ENCODE data around the gene HOXC6. TPM values are rescaled to one million over a fixed set of nuclear protein-coding genes. Genes with fewer than 3 reads are reported as not detected.

Gene HOXC6
- total RNA-seq, 4 donors from 2014 or later: 3.6 to 17.3 (median 7.2) TPM

DNA sequence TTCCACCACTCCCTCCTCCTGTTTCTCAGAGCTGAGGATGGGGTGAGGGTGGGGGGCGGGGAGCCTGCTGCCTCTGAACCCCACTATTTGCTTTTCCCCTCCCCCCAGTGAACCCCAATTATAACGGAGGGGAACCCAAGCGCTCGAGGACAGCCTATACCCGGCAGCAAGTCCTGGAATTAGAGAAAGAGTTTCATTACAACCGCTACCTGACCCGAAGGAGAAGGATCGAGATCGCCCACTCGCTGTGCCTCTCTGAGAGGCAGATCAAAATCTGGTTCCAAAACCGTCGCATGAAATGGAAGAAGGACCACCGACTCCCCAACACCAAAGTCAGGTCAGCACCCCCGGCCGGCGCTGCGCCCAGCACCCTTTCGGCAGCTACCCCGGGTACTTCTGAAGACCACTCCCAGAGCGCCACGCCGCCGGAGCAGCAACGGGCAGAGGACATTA is 26.5 kb downstream of the HOXC6 start:
- H3K9me3 ChIP-seq: no peaks in the 10 kb centered on the region
- no peak for DNase-seq (ENCODE audit: low spot score in 2 of 2)
- peaks cover 0 to 9% of the 10 kb centered on the region in 2 donors for H3K27me3 ChIP-seq
- H3K36me3 ChIP-seq: no peaks in the 10 kb centered on the region
- 36 to 38% methylated on average over 24 of the region's 24 CpGs for whole genome bisulfite sequencing, 2 donors
- H3K27ac ChIP-seq: peak overlapping the region; percentile 72 to 89 (median 84)
- H3K4me3 ChIP-seq: peak overlapping the region; percentile 49 to 66 (median 52)
- TF ChIP-seq EP300 (IDR thresholded peaks at IDR 0.05): no peak
- TF ChIP-seq POLR2A (IDR thresholded peaks at IDR 0.05): no peak
- TF ChIP-seq, protein P1, sequence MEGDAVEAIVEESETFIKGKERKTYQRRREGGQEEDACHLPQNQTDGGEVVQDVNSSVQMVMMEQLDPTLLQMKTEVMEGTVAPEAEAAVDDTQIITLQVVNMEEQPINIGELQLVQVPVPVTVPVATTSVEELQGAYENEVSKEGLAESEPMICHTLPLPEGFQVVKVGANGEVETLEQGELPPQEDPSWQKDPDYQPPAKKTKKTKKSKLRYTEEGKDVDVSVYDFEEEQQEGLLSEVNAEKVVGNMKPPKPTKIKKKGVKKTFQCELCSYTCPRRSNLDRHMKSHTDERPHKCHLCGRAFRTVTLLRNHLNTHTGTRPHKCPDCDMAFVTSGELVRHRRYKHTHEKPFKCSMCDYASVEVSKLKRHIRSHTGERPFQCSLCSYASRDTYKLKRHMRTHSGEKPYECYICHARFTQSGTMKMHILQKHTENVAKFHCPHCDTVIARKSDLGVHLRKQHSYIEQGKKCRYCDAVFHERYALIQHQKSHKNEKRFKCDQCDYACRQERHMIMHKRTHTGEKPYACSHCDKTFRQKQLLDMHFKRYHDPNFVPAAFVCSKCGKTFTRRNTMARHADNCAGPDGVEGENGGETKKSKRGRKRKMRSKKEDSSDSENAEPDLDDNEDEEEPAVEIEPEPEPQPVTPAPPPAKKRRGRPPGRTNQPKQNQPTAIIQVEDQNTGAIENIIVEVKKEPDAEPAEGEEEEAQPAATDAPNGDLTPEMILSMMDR (IDR thresholded peaks at IDR 0.05): no peak
- peaks cover 0 to 73% (median 5%) of the 10 kb centered on the region in 4 donors for H3K4me1 ChIP-seq

GRCh38 chr12:54055552-54055951 is 27.3 kb downstream of the HOXC6 start:
- DNase-seq (ENCODE audit: low spot score in 2 of 2): no peak
- H3K36me3 ChIP-seq: no peaks in the 10 kb centered on the region
- peak overlapping the region; percentile 15 to 88 (median 60) for H3K27ac ChIP-seq
- peak overlapping the region in 2 of 4 donors; percentile 49 to 66 for H3K4me3 ChIP-seq
- no peak for TF ChIP-seq EP300 (IDR thresholded peaks at IDR 0.05)
- no peak for TF ChIP-seq POLR2A (IDR thresholded peaks at IDR 0.05)
- TF ChIP-seq, protein P1 (IDR thresholded peaks at IDR 0.05): no peak
- whole genome bisulfite sequencing, 2 donors: 50 to 54% methylated on average over 2 of the region's 2 CpGs
- H3K9me3 ChIP-seq: no peaks in the 10 kb centered on the region
- peaks cover 0 to 74% (median 5%) of the 10 kb centered on the region in 4 donors for H3K4me1 ChIP-seq
- H3K27me3 ChIP-seq: peaks cover 0 to 15% of the 10 kb centered on the region in 2 donors

- no peak overlapping the region for H3K4me3 ChIP-seq
- no peak for DNase-seq (ENCODE audit: low spot score in 2 of 2)
- H3K36me3 ChIP-seq: no peaks in the 10 kb centered on the region
- H3K9me3 ChIP-seq: no peaks in the 10 kb centered on the region
- peaks cover 0 to 68% (median 4%) of the 10 kb centered on the region in 4 donors for H3K4me1 ChIP-seq
- peaks cover 0 to 18% of the 10 kb centered on the region in 2 donors for H3K27me3 ChIP-seq
- peak overlapping the region in 2 of 4 donors; percentile 49 to 88 for H3K27ac ChIP-seq
- TF ChIP-seq EP300 (IDR thresholded peaks at IDR 0.05): no peak
- TF ChIP-seq, protein P1 (IDR thresholded peaks at IDR 0.05): no peak
- no peak for TF ChIP-seq POLR2A (IDR thresholded peaks at IDR 0.05)
Observed at GRCh38 chr12:54056110-54056509, 27.9 kb downstream of the HOXC6 start.

GRCh38 chr12:54058128-54058768 is 30.0 kb downstream of the HOXC6 start:
- Histone ChIP-seq H3K4me1 (peaks cover 0 to 47% (median 0%) of the 10 kb centered on the region in 4 donors), H3K4me3 (no peak overlapping the region), H3K9me3 (no peaks in the 10 kb centered on the region), H3K27ac (peak overlapping the region in 3 of 4 donors; percentile 9 to 88 (median 49)), H3K27me3 (peaks cover 0 to 18% of the 10 kb centered on the region in 2 donors), H3K36me3 (no peaks in the 10 kb centered on the region)
- TF ChIP-seq, protein P1 (IDR thresholded peaks at IDR 0.05): no peak
- TF ChIP-seq EP300 (IDR thresholded peaks at IDR 0.05) (no peak), POLR2A (IDR thresholded peaks at IDR 0.05) (no peak)
- 46 to 50% methylated on average over 14 of the region's 14 CpGs for WGBS, 2 donors
- DNase-seq (ENCODE audit: low spot score in 2 of 2): no peak

- Histone ChIP-seq H3K27ac (peak overlapping the region in 3 of 4 donors; percentile 14 to 63 (median 49)), H3K9me3 (no peaks in the 10 kb centered on the region), H3K4me3 (peak overlapping the region in 1 of 4 donors; percentile 6), H3K27me3 (peaks cover 0 to 15% of the 10 kb centered on the region in 2 donors), H3K36me3 (no peaks in the 10 kb centered on the region), H3K4me1 (peaks cover 0 to 37% (median 0%) of the 10 kb centered on the region in 4 donors)
- TF ChIP-seq EP300 (IDR thresholded peaks at IDR 0.05) (no peak), POLR2A (IDR thresholded peaks at IDR 0.05) (no peak)
- TF ChIP-seq, protein P1 (IDR thresholded peaks at IDR 0.05): no peak
- 28 to 35% methylated on average over 7 of the region's 7 CpGs for WGBS, 2 donors
- DNase-seq (ENCODE audit: low spot score in 2 of 2): no peak
Observed at GRCh38 chr12:54059668-54060067, 31.4 kb downstream of the HOXC6 start.

Data from tibial nerve (tissue), 4 donors.